Measurements from ENCODE around the gene LRRC40.

GRCh38 chr1:70200065-70200464 lies 5.3 kb downstream of the LRRC40 start:
- no peak for TF ChIP-seq CTCF (IDR thresholded peaks at IDR 0.05; ENCODE audit: low read length)
- no peak for TF ChIP-seq EZH2phosphoT487 (IDR thresholded peaks at IDR 0.05; ENCODE audit: low read length)

Measured in MM.1S (cell line).